ENCODE results near the gene MTMR10.

MTMR10 gene

GRCh38 chr15:31012455-31012854 is 21.0 kb upstream of the MTMR10 start:
- DNase-seq, result no peak

GRCh38 chr15:31010036-31010435 is 18.6 kb upstream of the MTMR10 start:
- no peak for DNase-seq

- no peak for DNase-seq
Observed at GRCh38 chr15:31005660-31006059, 14.2 kb upstream of the MTMR10 start.

- DNase-seq, result no peak
Observed at GRCh38 chr15:31004220-31004733, 12.8 kb upstream of the MTMR10 start.

GRCh38 chr15:31001702-31002101 is 10.3 kb upstream of the MTMR10 start:
- peak; percentile 25 for DNase-seq

GRCh38 chr15:30999729-31000128 is 8.3 kb upstream of the MTMR10 start:
- DNase-seq, result no peak

- no peak for DNase-seq
Observed at GRCh38 chr15:30997270-30997669, 5.8 kb upstream of the MTMR10 start.

- DNase-seq, result no peak
Observed at GRCh38 chr15:30992249-30992864, 929 bp upstream of the MTMR10 start.

GRCh38 chr15:30990446-30991254 is 778 bp downstream of the MTMR10 start:
- DNase-seq, result peak; percentile 22

GRCh38 chr15:30990036-30990435 is 1.4 kb downstream of the MTMR10 start:
- DNase-seq, result no peak

- peak; percentile 40 for DNase-seq
Observed at GRCh38 chr15:30985081-30985531, 6.3 kb downstream of the MTMR10 start.

- DNase-seq, result no peak
Observed at GRCh38 chr15:30984542-30984941, 6.9 kb downstream of the MTMR10 start.

- DNase-seq, result no peak
Observed at GRCh38 chr15:30984118-30984517, 7.3 kb downstream of the MTMR10 start.

GRCh38 chr15:30979457-30979856 is 12.0 kb downstream of the MTMR10 start:
- DNase-seq, result no peak

- DNase-seq, result no peak
Observed at GRCh38 chr15:30978328-30978727, 13.1 kb downstream of the MTMR10 start.

- DNase-seq, result no peak
Observed at GRCh38 chr15:30974112-30974511, 17.3 kb downstream of the MTMR10 start.

GRCh38 chr15:30973379-30973778 is 18.0 kb downstream of the MTMR10 start:
- DNase-seq, result no peak

GRCh38 chr15:30969724-30970123 is 21.7 kb downstream of the MTMR10 start:
- no peak for DNase-seq

- no peak for DNase-seq
Observed at GRCh38 chr15:30963681-30964080, 27.7 kb downstream of the MTMR10 start.

- no peak for DNase-seq
Observed at GRCh38 chr15:30962659-30963058, 28.8 kb downstream of the MTMR10 start.

GRCh38 chr15:30962079-30962478 is 29.3 kb downstream of the MTMR10 start:
- DNase-seq, result no peak

- no peak for DNase-seq
Observed at GRCh38 chr15:30958219-30958618, 33.2 kb downstream of the MTMR10 start.

- peak; percentile 28 for DNase-seq
Observed at GRCh38 chr15:30956216-30957124, 35.0 kb downstream of the MTMR10 start.
